Breast epithelium (tissue), 3 donors: Measurements from ENCODE around the gene MPDU1.

Source experiments
- POLR2A ChIP-seq: fragments of 450-650 bp; IDR thresholded peaks from one replicate; pipeline ENCODE4 v1.6.1; 2016; ENCODE audit warnings: antibody characterized with exemption, mild to moderate bottlenecking, moderate library complexity
- TF ChIP-seq, protein P1 (sequence below), 3 donors: fragments of 450-650 bp; IDR thresholded peaks; one replicate each; pipeline ENCODE4 v1.5.1; 2016 to 2017; ENCODE audit warnings: antibody characterized with exemption in 3 of 3, mild to moderate bottlenecking in 3 of 3, moderate library complexity in 3 of 3

GRCh38 chr17:7575959-7576358 is 7.7 kb upstream of the MPDU1 start:
- TF ChIP-seq, protein P1, sequence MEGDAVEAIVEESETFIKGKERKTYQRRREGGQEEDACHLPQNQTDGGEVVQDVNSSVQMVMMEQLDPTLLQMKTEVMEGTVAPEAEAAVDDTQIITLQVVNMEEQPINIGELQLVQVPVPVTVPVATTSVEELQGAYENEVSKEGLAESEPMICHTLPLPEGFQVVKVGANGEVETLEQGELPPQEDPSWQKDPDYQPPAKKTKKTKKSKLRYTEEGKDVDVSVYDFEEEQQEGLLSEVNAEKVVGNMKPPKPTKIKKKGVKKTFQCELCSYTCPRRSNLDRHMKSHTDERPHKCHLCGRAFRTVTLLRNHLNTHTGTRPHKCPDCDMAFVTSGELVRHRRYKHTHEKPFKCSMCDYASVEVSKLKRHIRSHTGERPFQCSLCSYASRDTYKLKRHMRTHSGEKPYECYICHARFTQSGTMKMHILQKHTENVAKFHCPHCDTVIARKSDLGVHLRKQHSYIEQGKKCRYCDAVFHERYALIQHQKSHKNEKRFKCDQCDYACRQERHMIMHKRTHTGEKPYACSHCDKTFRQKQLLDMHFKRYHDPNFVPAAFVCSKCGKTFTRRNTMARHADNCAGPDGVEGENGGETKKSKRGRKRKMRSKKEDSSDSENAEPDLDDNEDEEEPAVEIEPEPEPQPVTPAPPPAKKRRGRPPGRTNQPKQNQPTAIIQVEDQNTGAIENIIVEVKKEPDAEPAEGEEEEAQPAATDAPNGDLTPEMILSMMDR (IDR thresholded peaks at IDR 0.05) = no peak
- TF ChIP-seq POLR2A = no peak
